Hepatocyte (in vitro differentiated cells): Measurements from ENCODE around the gene CHST11. TPM values are rescaled to one million over a fixed set of nuclear protein-coding genes. Genes with fewer than 3 reads are reported as not detected.

Source experiments
- DNase-seq: peaks from one replicate; pipeline ENCODE4 v3.0.0-alpha.2; 2016; ENCODE audit warnings: low spot score
- H2AFZ ChIP-seq: fragments of 200-600 bp; sonication (generic); 2 replicates; pipeline ENCODE4 v1.6.0; 2016; ENCODE audit warnings: antibody characterized with exemption, mild to moderate bottlenecking
- H3K27ac ChIP-seq: fragments of 200-600 bp; sonication (generic); 2 replicates; pipeline ENCODE4 v1.5.1; 2016; ENCODE audit warnings: mild to moderate bottlenecking
- H3K27me3 ChIP-seq: fragments of 200-600 bp; sonication (generic); 2 replicates; pipeline ENCODE4 v1.6.1; 2016
- H3K36me3 ChIP-seq: fragments of 200-600 bp; sonication (generic); replicated peaks from 2 replicates; pipeline ENCODE4 v1.5.1; 2016; ENCODE audit warnings: low read depth; ENCODE audit not compliant: insufficient read depth
- H3K4me1 ChIP-seq: fragments of 200-600 bp; sonication (generic); 2 replicates; pipeline ENCODE4 v1.5.1; 2016; ENCODE audit warnings: mild to moderate bottlenecking, moderate library complexity; ENCODE audit not compliant: insufficient read depth
- H3K4me2 ChIP-seq: fragments of 200-600 bp; sonication (generic); 2 replicates; pipeline ENCODE4 v1.6.0; 2016
- H3K4me3 ChIP-seq: fragments of 200-600 bp; sonication (generic); 2 replicates; pipeline ENCODE4 v1.5.1; 2016; ENCODE audit warnings: mild to moderate bottlenecking
- H3K79me2 ChIP-seq: fragments of 200-600 bp; sonication (generic); 2 replicates; pipeline ENCODE4 v1.6.0; 2017; ENCODE audit warnings: mild to moderate bottlenecking
- H3K9me2 ChIP-seq: fragments of 200-600 bp; sonication (generic); replicated peaks from 2 replicates; pipeline ENCODE4 v1.6.0; 2017; ENCODE audit warnings: mild to moderate bottlenecking; ENCODE audit not compliant: insufficient read depth
- H3K9me3 ChIP-seq: fragments of 200-600 bp; sonication (generic); 2 replicates; pipeline ENCODE4 v1.5.1; 2016; ENCODE audit warnings: low read depth, mild to moderate bottlenecking
- H4K20me1 ChIP-seq: fragments of 200-600 bp; sonication (generic); 2 replicates; pipeline ENCODE4 v1.6.0; 2016; ENCODE audit warnings: mild to moderate bottlenecking; ENCODE audit not compliant: insufficient read depth, poor library complexity, severe bottlenecking
- EZH2 ChIP-seq: fragments of 200-600 bp; sonication (generic); IDR thresholded peaks from 2 replicates; pipeline ENCODE4 v1.6.1; 2016; ENCODE audit warnings: antibody characterized with exemption, mild to moderate bottlenecking, borderline replicate concordance
- EZH2phosphoT487 ChIP-seq: fragments of 200-600 bp; sonication (generic); IDR thresholded peaks from one replicate; pipeline ENCODE4 v1.6.1; 2018; ENCODE audit warnings: antibody characterized with exemption, mild to moderate bottlenecking, low read depth, moderate library complexity; ENCODE audit not compliant: unreplicated experiment, severe bottlenecking
- WGBS: methylation state at CpG from one replicate; pipeline ENCODE4 v1.1.6; 2016; ENCODE audit warnings: low lambda C conversion rate; ENCODE audit errors: missing lambda C conversion rate; 5-methylcytosine and 5-hydroxymethylcytosine counted together
- polyA plus RNA-seq: library from polyadenylated mRNA; unstranded; fragments of >200 nt; fragmentation: Nextera tagmentation; extraction: Ambion mirVana; gene quantifications from 2 replicates; pipeline ENCODE4 v1.2.1, GENCODE V29; 2016
- total RNA-seq: library from RNA; depleted of rRNA; stranded (reverse); fragments of >200 nt; gene quantifications from 2 replicates; pipeline ENCODE4 v1.2.3, GENCODE V29; 2014
- TF ChIP-seq, protein P1 (sequence below): fragments of 200-600 bp; sonication (generic); IDR thresholded peaks from 2 replicates; pipeline ENCODE4 v1.5.1; 2016; ENCODE audit warnings: antibody characterized with exemption, mild to moderate bottlenecking; ENCODE audit not compliant: poor library complexity

CHST11 gene
- total and polyA plus RNA-seq, 2 experiments from 2014 or later = 5.2 to 8.9 TPM

DNA sequence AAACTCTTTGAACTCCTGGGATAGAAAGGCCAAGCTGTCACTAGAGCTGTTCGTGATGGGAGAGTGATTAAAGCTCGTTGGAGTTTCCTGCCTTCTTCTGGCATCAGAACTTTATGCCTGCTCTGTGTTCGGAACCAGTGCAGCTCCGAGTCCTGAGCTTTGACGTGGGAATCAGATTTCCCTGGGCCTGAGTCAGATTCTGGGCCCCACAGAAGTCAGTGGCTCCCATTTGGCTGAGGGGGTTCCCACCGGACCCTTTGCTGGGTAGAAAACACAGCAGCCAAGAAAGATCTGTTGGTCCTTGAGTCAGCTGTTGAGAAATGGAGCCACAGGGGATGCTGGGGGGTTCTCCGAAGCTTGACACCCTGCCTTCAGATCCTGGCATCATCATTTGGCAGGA is 238.0 kb downstream of the CHST11 start:
- no peak overlapping the region for H2AFZ ChIP-seq
- WGBS = 83% methylated on average over 7 of the region's 7 CpGs

DNA sequence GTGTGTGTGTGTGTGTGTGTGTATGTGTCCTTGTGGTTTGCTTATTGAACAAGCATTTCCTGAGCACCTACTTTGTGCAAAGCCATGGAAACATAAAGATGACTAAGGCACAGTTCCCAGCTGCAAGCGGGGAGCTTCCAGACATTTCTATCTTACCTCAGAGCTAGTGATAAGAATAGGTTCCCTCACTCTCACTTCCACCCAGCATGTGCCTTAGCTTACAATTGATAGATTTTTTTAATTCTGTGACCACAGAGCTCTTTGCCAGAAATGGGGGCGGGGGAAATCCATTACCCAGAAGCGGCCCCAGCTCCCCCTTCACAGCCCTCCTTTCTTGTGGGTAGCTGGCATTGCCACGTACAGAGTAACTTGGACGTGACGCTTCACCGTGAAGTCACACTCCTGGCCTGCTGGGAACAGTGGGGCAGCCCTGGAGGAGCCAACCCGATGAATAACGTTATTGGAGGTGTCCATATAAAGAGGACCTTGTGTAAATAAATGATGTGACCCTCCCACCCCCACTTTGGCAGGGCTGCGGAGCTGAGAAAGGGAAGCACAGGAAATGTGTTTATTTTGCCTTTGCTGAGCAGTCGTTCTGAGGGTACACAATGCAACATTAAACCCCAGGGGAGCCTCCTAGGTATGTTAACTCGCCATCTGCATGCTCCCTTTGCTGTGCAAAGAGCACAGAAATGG is 238.9 kb downstream of the CHST11 start:
- no peak overlapping the region for H2AFZ ChIP-seq
- no peaks in the 10 kb centered on the region for H3K9me3 ChIP-seq
- no peaks in the 10 kb centered on the region for H3K79me2 ChIP-seq
- H3K4me2 ChIP-seq = no peak overlapping the region
- no peaks in the 10 kb centered on the region for H3K4me1 ChIP-seq
- DNase-seq = no peak
- TF ChIP-seq EZH2 = no peak
- TF ChIP-seq, protein P1, sequence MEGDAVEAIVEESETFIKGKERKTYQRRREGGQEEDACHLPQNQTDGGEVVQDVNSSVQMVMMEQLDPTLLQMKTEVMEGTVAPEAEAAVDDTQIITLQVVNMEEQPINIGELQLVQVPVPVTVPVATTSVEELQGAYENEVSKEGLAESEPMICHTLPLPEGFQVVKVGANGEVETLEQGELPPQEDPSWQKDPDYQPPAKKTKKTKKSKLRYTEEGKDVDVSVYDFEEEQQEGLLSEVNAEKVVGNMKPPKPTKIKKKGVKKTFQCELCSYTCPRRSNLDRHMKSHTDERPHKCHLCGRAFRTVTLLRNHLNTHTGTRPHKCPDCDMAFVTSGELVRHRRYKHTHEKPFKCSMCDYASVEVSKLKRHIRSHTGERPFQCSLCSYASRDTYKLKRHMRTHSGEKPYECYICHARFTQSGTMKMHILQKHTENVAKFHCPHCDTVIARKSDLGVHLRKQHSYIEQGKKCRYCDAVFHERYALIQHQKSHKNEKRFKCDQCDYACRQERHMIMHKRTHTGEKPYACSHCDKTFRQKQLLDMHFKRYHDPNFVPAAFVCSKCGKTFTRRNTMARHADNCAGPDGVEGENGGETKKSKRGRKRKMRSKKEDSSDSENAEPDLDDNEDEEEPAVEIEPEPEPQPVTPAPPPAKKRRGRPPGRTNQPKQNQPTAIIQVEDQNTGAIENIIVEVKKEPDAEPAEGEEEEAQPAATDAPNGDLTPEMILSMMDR = no peak
- TF ChIP-seq EZH2phosphoT487 = no peak
- no peak overlapping the region for H3K27ac ChIP-seq
- H3K4me3 ChIP-seq = no peak overlapping the region
- 58% methylated on average over 12 of the region's 12 CpGs for WGBS
- H3K36me3 ChIP-seq = no peaks in the 10 kb centered on the region
- no peaks in the 10 kb centered on the region for H3K27me3 ChIP-seq
- H3K9me2 ChIP-seq = no peaks in the 10 kb centered on the region
- no peaks in the 10 kb centered on the region for H4K20me1 ChIP-seq

More for the DNA sequence above, 238.0 kb downstream of the CHST11 start:
- no peak for DNase-seq
- Histone ChIP-seq H3K27ac (no peak overlapping the region), H3K36me3 (no peaks in the 10 kb centered on the region), H3K4me1 (no peaks in the 10 kb centered on the region), H3K4me2 (no peak overlapping the region), H3K79me2 (no peaks in the 10 kb centered on the region), H3K9me3 (no peaks in the 10 kb centered on the region), H3K27me3 (no peaks in the 10 kb centered on the region), H3K4me3 (no peak overlapping the region), H4K20me1 (no peaks in the 10 kb centered on the region), H3K9me2 (no peaks in the 10 kb centered on the region)
- no peak for TF ChIP-seq EZH2phosphoT487
- TF ChIP-seq EZH2 = no peak
- TF ChIP-seq, protein P1 = no peak

DNA sequence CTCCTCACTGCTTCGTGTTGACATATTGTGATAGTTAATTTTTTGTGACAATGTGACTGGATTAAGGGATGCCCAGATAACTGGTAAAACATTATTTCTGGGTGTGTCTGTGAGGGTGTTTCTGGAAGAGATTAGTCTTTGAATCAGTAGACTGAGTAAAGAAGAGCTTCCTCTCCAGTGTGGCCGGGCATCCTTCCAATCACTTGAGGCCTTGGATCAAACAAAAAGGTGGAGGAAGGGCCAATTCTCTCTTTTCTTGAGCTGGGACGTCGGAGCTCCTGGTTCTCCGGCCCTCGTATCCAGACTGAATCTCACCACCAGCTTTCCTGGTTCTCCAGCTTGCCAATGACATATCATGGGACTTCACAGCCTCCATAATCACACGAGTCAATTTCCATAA is 240.4 kb downstream of the CHST11 start:
- no peaks in the 10 kb centered on the region for H3K36me3 ChIP-seq
- no peak for TF ChIP-seq EZH2phosphoT487
- no peak for TF ChIP-seq EZH2
- TF ChIP-seq, protein P1 = no peak
- no peak overlapping the region for H3K27ac ChIP-seq
- no peak overlapping the region for H3K4me3 ChIP-seq
- H3K4me2 ChIP-seq = no peak overlapping the region
- H2AFZ ChIP-seq = no peak overlapping the region
- H3K9me2 ChIP-seq = no peaks in the 10 kb centered on the region
- H3K9me3 ChIP-seq = no peaks in the 10 kb centered on the region
- no peaks in the 10 kb centered on the region for H4K20me1 ChIP-seq
- 95% methylated on average over 7 of the region's 7 CpGs for WGBS
- no peaks in the 10 kb centered on the region for H3K79me2 ChIP-seq
- DNase-seq = no peak
- H3K4me1 ChIP-seq = no peaks in the 10 kb centered on the region
- H3K27me3 ChIP-seq = no peaks in the 10 kb centered on the region
